HG03159 (cell line): Measurements from ENCODE around the gene CDC45.

Experiments used
- ATAC-seq: cut with Tn5 transposase; IDR thresholded peaks from one replicate; pipeline ENCODE4 v1.9.1; 2021; ENCODE audit warnings: mild to moderate bottlenecking, moderate library complexity; ENCODE audit not compliant: unreplicated experiment

The CDC45 gene

DNA sequence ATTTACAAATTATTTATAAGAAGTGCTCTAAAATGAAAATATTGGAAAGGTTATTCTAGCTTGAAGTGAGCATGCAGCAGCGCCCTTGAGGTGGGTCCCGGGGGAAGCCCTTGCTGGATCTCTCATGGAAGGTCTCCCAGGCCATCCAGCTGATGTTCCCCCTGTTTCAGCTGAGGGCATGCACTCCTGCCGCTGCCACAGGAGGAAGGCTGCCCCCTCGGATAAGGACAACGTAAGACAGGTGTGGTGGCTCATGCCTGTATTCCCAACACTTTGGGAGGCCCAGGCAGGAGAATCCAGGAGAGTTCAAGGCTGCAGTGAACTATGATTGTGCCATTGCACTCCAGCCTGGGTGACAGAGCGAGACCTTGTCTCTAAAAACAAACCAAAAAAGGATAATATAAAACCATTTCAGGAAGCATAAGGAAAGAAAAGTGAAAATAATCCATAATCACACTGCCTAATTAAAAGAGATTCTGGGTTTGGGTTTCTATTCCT is 15.0 kb downstream of the CDC45 start:
- no peak for ATAC-seq

DNA sequence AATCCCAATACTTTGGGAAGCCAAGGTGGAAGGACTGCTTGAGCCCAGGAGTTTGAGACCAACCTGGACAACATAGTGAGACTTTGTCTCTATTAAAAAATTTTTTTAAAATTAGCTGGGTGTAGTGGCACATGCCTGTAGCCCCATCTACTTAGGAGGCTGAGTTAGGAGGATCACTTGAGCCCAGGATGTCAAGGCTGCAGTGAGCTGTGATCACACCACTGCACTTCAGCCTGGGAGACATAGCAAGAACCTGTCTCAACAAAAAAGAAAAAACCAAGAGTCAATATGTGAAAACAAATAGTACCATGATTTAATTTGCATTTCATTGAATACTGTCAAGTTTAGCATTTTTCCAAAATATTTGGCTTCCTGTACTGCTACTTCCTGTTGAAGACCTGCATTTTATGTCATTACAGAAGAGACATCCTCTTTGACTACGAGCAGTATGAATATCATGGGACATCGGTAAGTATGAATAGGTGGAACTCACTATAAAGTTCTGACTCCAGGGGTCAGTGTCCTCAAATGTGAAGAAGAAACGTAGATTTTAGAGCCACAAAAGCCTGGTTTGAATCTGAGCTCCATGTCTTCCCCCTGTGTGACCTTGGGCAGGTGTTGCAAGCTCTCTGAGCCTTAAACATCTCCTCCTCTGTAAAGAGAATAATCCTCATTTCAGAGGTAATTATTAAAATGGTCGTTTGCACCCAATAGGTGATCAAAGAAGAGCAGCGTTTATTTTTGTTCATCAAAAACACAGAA is 16.0 kb downstream of the CDC45 start:
- ATAC-seq, result no peak

DNA sequence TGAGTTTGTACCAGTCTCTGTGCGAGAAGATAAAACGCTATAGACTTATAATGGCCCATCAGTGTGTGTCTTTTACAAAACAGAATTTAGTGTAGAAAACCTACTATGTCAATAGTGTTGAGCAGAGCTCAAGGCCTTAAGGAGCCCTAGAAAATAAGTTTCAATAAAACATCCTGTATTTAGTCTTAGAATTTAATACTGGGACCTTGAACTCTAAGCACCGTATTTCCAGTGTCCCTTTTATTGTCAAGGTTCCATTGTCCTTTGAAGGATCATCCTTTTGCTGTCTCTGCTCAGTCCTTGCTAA is 16.6 kb downstream of the CDC45 start:
- ATAC-seq, result no peak

DNA sequence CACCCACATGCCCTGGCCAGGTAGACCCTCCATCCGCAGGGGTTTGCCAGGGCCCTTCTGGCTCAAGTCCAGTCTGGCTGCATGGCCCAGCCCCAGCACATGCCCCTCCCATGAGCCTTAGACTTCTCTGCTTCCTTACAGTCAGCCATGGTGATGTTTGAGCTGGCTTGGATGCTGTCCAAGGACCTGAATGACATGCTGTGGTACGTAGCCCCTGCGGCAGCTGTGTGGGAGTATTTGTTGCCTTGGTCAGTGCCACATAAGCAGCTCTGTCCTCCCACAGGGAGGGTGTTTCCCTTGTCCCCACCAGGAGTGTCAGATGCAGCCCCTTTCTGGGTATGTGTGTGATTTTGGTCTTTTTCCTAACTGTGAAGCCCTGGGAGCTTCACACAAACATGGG is 17.5 kb downstream of the CDC45 start:
- ATAC-seq, result no peak

DNA sequence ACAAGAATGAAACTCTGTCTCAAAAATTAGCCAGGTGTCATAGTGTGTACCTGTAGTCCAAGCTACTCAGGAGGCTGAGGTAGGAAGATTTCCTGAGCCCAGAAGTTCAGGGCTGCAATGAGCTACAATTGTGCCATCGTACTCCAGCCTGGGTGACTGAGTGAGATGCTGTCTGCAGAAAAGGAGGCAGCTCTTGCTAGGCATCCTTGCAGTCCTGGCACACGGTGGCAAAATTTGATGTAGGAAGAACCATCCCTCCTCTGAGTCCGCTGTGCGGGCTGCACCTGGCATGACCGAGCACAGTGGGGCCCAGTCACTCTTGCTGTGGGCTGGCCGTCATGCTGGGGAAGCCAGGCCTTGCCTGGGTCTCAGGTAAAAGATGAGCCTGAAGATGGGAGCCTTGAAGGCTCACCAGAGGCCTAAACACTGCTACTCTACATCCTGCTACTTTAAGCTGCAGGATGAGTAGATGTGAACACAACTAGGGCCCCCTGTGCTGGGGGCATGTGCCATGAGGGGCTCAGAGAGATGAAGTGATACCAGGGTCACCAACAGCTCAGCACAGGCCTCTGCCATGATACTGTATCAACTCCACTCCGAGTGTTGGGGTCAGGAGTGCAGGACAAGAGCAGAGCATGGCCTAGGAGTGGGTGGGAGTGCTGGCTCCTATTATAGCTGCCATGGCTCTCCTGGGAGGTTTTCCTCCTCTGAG is 18.6 kb downstream of the CDC45 start:
- ATAC-seq, result no peak

DNA sequence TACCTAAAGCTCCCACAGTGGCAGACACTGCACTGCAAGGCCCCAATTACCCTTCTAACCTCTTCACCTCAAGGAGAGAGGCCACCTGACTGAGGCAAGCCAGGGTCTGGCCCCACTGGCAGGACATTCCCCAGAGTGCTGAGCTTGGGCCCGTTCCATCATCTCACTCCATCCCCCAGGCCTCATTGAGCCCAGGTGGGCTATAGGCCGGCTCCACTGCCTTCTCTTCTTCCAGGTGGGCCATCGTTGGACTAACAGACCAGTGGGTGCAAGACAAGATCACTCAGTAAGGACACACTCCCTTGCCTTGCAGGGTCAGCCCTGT is 19.1 kb downstream of the CDC45 start:
- ATAC-seq, result no peak

DNA sequence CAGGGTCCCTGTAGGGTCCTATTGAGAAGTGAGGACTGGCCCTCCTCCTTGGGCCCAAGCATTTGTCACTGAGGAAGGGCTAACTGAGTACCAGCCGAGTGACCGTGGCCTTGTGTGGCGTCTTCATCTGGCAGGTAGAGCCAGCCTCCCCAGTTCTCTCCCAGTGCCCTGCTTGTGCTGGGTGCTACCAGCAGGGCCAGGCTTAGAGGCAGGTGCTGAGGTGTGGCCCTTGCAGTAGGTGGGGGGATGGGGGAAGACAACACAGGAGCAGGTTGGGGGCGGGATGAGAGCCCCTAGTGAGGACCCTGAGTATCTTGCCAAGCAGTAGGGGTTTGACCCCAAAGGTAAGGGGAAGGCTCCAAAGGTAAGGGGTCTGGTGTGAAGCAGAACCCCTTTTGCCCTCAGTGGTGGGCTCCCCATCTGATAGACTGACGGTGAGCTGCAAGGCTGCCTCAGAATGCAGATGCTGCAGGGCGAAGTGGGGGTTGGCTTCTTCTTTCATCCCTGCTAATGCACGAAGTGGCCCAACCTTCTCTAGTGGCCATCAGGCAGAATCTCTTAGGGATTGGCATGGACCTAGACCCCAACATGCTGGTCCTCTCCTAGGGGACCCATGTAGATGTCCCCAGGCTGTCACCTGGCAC is 19.6 kb downstream of the CDC45 start:
- ATAC-seq, result no peak

DNA sequence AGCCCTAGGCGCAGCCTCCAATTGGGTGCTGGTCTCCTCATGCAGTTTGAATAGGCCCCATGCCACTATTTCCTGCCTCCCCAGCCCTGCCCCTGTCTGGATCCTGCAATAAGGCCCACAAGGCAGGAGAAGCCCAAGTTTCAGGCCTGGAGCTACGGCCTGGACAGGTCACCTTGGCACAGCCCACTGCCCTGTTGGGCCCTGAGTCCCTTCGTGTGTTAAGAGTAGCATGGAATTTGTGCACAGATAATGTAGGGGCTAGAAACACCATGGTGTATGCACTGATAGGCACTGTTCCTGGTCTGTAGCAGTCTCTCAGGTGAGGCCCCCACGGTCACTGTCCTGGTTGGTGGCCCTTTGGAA is 20.1 kb downstream of the CDC45 start:
- ATAC-seq, result no peak

DNA sequence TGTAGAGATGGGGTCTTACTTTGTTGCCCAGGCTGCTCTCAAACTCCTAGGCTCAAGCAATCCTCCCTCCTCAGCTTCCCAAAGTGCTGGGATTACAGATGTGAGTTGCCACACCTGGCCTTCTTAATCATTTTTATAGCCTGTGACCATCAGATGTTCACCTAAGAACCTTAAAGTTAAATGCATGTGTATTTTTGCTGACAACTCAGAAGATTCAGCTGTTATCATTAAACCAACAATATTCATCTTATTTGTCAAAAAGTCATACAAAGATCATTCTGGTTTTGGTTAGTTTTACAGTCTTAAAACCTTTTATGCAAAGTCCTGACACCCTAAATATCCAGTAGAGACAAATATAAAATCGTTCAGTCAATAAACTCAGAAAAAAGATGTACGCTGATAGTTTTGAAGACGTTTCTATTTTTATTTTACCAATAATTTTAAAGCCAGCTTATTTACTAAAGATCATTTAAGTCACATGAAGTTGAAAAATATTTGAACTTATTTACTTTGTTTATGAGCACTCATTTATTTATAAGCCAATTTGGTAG is 22.3 kb downstream of the CDC45 start:
- no peak for ATAC-seq

DNA sequence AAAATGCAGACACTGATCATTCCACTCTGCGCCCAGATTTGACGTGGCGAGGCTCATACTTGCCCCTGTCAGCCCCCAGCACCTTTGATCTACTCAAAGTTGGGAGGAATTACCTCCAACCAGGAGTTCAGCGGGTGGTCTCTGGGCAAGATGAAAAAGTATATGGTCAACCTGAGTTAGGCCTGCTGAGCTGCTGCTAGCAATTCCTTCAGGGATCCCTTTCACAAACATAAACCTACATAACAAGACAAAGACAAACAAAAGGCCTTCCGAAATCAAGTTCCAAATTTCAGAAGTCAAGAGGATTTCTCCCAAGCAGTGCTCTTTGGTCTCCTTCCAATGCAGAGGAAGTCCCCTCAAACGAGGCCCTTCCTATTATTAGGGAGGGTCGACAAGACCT is 23.6 kb downstream of the CDC45 start:
- ATAC-seq, result no peak

DNA sequence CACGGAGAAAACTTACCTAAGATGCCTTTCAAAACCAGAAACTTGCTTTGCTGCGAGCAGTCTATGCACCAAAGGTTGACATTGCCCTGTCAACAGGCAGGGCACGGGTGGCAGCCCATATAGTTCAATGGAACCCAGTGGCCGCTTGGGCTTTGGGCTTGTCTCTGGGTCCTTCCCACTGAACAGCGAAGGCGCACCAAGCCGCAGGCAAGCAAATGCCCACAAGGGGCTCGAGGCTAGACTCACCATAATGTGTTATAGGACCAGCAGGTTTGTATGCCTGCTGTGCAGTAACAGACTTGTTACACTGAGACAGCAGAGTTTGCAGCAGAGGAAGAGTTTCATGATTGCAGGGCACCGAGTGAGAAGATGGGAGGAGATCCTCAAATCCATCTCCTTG is 24.1 kb downstream of the CDC45 start:
- ATAC-seq, result no peak

DNA sequence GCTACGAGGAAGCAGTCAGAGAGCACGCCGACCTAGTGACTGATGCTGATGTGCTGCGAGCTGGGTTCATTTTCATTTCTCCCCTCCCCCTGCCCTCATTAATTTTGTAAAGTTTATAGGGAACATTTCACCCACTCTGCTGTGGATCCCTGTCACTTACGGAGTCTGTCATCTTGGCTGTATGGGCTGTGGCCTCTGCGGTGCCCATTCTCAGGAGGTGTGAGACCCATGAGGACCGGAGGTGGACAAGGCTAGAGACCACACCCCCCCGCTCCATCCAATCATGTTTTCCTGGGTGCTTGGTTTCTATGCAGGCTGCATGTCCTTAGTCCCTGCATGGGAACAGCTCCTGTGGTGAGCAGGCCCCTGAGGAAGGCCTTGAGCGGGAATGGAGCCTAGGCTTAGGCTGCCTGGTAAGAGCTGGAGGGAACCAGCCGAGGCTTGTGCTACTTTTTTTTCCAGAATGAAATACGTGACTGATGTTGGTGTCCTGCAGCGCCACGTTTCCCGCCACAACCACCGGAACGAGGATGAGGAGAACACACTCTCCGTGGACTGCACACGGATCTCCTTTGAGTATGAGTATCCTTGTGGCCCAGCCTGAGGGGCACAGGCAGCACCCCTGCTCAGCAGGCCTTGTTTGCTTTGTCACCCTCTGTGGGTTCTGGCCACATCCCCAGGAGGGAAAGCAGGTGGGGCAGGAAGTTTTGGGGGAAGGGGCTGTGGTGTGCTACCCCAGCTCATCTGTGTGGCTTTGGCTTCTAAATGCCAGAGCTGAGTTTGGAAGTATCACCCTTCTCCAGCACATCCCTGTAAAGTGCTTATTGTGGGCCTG is 25.4 kb downstream of the CDC45 start:
- no peak for ATAC-seq

DNA sequence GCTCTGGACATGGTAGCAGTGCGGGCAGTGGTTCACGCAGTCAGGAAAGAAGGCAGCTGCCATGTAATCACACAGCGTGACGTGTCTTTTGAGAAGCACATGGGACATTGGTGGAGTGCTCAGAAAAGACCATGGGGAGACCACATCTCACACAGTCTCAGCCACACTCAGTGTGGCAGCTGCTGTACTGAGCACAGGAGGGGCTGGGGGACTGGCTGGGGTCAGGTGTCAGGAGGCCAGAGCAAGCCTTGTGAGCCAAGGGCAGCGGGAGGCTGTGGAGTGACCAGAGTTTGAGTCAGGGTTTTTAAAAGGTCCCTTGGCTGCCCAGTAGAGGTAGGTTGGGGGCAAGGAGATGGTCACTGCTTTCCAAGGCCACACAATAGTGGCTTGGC is 26.0 kb downstream of the CDC45 start:
- no peak for ATAC-seq

DNA sequence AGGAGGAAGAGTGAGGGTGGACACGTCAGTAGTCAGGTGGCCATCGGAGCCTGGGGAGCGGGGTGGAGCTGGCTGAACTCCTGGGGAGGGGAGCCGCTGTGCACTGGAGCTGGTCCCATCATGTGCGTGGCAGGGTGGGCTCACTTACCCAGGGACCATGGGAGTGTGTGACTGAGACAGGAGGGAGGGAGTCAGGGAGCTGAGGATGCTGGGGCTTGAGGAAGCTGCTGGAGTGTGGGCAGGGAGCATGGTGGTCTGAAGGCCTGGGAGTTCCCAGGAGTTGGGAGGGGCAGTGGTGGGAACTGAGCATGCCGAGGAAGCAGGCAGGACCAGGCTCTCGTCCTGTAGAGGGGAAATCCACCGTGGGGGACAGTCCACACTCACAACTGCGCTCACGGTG is 26.5 kb downstream of the CDC45 start:
- ATAC-seq, result no peak

DNA sequence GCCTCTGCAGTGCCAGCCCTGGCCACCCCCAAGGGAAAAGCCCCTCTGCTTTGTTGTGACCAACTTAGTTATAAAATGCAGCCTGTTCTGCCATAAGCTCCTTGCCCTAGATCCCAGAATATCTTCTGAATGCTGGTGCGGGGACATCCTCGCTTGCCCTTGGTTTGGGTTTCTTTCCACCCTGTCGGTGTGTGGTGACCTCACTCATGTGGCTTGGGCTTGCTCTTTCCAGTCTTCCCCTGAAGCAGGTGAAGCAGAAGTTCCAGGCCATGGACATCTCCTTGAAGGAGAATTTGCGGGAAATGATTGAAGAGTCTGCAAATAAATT is 27.8 kb downstream of the CDC45 start:
- ATAC-seq, result no peak

DNA sequence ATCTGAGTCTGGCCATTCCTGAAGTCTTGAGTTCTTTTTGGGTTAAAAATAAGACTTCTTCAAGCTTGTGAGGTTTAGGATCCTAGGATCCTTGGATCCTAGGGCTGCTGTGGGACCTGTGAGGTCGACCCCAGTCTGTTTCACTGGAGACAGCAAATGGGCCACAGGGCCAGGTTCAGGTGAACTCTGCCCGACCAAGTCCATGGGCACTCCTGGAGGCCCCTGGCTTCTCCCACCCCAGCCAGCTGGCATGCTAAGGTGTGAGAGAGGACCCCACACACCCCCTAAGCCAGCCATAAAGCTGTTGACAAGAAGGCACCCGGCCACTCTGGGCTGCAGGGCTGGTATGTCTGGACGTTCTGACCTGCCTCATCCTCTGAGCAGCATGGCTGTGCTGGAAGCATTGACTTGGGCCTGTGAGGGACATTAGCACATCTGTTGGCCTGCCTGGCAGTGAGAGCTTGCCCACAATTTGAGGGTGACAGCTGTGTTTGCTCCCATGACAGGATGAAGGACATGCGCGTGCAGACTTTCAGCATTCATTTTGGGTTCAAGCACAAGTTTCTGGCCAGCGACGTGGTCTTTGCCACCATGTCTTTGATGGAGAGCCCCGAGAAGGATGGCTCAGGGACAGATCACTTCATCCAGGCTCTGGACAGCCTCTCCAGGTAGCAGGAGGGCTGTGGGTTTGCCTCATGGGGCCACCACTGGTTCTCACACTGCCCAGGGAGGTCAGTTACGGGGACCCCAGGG is 28.5 kb downstream of the CDC45 start:
- ATAC-seq, result no peak

DNA sequence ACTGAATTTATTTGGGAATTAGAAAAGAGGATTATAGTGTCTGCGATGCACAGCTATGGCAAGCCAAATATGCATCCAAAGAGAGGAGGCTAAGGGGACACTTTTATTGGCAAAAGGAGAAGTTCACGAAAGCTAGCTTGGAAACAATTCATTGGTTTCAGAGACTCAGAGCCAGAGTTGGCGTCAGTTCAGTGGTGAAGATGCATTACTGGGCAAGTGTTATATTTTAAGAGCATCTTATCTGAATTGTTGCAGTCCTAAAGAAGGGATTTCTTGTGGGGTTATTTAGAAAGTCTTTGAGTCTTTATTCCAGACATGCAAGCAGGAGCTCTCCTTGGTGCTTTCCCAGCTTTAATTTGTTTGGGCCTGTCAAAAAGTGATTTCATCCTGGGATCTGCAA is 29.5 kb downstream of the CDC45 start:
- no peak for ATAC-seq

DNA sequence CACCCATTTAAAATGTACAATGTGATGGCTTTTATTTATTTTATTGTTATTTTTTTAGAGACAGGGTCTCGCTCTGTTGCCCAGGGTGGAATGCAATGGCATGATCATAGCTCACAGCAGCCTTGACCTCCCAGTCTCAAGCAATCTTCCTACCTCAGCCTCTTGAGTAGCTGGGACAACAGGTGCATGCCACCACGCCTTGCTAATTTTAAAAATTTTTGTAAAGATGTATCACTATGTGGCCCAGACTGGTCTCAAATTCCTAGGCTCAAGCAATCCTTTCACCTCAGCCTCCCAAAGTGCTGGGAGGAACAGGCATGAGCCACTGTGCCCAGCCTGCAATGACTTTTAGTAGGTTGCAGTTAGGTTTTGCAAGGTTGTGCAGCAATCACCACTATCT is 30.2 kb downstream of the CDC45 start:
- ATAC-seq, result no peak

DNA sequence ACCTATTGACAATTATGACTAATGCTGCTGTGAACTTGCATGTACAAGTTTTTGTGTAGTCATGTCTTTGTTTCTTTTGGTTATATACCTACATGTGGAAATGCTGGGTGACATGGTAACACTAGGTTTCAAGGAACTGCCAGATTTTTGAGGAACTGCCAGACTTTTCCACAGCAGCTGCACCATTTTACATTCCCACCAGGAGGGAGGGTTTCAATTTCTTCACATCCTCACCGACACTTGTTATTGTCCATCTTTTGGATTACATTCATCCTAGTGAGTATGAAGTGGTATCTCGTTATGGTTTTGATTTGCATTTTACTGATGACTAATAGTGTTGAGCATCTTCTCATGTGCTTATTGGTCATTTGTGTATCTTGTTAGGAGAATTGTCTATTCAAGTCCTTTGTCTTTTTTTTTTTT is 31.2 kb downstream of the CDC45 start:
- no peak for ATAC-seq

DNA sequence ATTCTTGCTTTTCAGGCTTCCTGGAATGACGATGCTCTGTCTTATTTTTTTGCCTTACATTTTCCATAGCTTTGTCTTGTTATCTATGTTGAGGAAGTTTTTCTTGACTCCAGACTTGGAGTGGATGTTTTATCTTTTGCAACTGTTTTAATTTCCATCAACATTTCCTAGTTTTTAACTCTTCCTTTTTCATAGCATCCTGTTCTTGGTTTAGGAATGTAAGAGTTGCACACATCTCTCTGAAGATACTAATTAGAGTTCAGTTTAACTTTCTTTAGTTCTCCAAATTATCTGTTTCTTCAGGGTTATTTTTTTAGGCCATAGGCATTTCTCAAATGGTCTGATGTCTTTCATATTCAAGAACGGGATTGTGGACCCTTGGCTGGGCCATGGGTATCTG is 34.1 kb downstream of the CDC45 start:
- ATAC-seq, result no peak
